Upper lobe of right lung (tissue), 1 donor: ENCODE results near the gene MYH8. TPM values are rescaled to one million over a fixed set of nuclear protein-coding genes. Genes with fewer than 3 reads are reported as not detected.

Experiments
- ATAC-seq: fragments of 200-7000 bp; cut with Tn5 transposase; one replicate; pipeline ENCODE4 v1.9.1; 2020; ENCODE audit warnings: mild to moderate bottlenecking, moderate library complexity
- DNase-seq: peaks from one replicate; pipeline ENCODE4 v3.0.0-alpha.2; 2020
- H3K27ac ChIP-seq: fragments of 200-600 bp; one replicate; pipeline ENCODE4 v1.8.0; 2022
- H3K27me3 ChIP-seq: fragments of 200-600 bp; one replicate; pipeline ENCODE4 v1.8.0; 2022; ENCODE audit warnings: mild to moderate bottlenecking
- H3K36me3 ChIP-seq: fragments of 200-600 bp; one replicate; pipeline ENCODE4 v1.8.0; 2022
- H3K4me1 ChIP-seq: fragments of 200-600 bp; one replicate; pipeline ENCODE4 v1.8.0; 2022
- H3K4me3 ChIP-seq: fragments of 200-600 bp; one replicate; pipeline ENCODE4 v1.8.0; 2022; ENCODE audit warnings: mild to moderate bottlenecking
- H3K9me3 ChIP-seq: fragments of 200-600 bp; one replicate; pipeline ENCODE4 v1.8.0; 2022
- intact Hi-C: fragments of 100-400 bp; cut with DNase I; formaldehyde crosslinking; loops from one replicate; pipeline ENCODE4 v1.11.0; 2022
- total RNA-seq: library from RNA; stranded (reverse); fragmentation: NEBNext Ultra II Directional; extraction: Animal tissue kit (Norgen Biotek cat#: 25700); gene quantifications from one replicate; pipeline ENCODE4 v1.2.1, GENCODE V29; 2021
- TF ChIP-seq, protein P1 (sequence below): fragments of 200-600 bp; IDR thresholded peaks from one replicate; pipeline ENCODE4 v1.8.0; 2022; ENCODE audit warnings: antibody characterized with exemption
- donor health status: DM: no; HTN: yes; CAD: no; lungs with severe emphysema.

MYH8 gene
- total RNA-seq, 1 donor from 2014 or later, result not detected

DNA sequence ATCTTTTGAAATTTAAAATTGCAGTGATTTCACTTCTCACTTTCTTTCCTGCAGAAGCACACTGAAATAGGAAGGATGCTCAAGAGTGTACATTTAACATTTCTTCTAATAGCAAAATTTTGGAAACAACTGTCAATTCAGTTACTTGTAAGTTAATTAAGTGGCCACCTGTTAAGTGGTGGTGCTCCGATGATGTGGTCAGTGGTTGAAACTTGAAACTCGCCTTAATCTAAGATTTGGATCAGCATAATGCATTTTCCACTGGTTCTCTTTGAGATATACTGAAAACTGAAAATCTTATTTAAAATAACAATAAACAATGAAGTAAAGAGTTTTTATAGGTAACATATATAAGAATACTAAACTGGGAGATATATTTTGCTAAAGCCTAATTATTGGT is 7.0 kb upstream of the MYH8 start:
- intact Hi-C loops, result no loop called here

DNA sequence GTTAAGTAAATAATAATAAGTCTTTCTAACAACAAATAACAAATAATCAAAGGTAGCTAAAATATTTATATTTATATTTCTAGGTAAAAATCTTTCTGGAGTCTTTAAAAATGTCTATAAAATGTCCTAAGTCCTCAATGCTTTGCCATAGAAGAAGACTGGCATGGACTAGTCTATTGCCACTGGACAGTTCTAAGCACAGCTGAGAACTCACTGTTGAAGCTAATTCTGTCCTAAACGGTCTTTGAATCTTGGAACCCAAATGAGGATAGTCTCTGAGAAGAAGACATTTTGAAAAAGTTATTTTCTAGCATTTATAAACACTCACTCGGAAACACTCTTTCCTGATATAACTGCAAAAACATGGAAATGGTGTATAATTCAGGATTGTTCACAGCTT is 539 bp downstream of the MYH8 start:
- intact Hi-C loops, result no loop called here
- Histone ChIP-seq H3K9me3 (no peaks in the 10 kb centered on the region), H3K27me3 (no peaks in the 10 kb centered on the region), H3K4me3 (no peak overlapping the region), H3K36me3 (no peaks in the 10 kb centered on the region), H3K27ac (no peak overlapping the region), H3K4me1 (no peaks in the 10 kb centered on the region)
- DNase-seq, result no peak
- ATAC-seq, result no peak
- TF ChIP-seq, protein P1, sequence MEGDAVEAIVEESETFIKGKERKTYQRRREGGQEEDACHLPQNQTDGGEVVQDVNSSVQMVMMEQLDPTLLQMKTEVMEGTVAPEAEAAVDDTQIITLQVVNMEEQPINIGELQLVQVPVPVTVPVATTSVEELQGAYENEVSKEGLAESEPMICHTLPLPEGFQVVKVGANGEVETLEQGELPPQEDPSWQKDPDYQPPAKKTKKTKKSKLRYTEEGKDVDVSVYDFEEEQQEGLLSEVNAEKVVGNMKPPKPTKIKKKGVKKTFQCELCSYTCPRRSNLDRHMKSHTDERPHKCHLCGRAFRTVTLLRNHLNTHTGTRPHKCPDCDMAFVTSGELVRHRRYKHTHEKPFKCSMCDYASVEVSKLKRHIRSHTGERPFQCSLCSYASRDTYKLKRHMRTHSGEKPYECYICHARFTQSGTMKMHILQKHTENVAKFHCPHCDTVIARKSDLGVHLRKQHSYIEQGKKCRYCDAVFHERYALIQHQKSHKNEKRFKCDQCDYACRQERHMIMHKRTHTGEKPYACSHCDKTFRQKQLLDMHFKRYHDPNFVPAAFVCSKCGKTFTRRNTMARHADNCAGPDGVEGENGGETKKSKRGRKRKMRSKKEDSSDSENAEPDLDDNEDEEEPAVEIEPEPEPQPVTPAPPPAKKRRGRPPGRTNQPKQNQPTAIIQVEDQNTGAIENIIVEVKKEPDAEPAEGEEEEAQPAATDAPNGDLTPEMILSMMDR, result no peak

More for the DNA sequence above, 7.0 kb upstream of the MYH8 start:
- H3K27me3 ChIP-seq, result no peaks in the 10 kb centered on the region
- ATAC-seq (no peak), DNase-seq (no peak)
- TF ChIP-seq, protein P1, result no peak
- no peak overlapping the region for H3K27ac ChIP-seq
- no peaks in the 10 kb centered on the region for H3K36me3 ChIP-seq
- H3K4me1 ChIP-seq, result no peaks in the 10 kb centered on the region
- no peak overlapping the region for H3K4me3 ChIP-seq
- H3K9me3 ChIP-seq, result no peaks in the 10 kb centered on the region

DNA sequence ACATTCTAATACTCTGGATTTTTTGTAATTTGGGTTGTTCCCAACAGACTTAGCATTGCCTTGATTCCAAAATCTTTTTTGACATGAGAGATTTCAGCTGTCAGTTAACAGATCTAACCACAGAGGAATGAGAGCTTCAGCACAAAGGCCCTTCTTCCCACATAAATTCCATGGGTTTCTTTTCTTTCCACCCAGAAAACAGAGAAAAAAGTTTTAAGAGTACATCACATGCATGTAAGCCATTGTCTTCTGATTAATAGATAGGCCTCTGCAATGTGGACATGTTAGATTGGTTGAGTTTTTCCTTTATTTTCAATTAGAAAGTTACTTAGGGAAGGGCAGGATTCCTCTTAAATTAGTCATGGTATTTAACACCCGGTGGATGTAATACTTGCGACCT is 939 bp downstream of the MYH8 start:
- no peaks in the 10 kb centered on the region for H3K36me3 ChIP-seq
- no peaks in the 10 kb centered on the region for H3K9me3 ChIP-seq
- ATAC-seq (no peak), DNase-seq (no peak)
- H3K27ac ChIP-seq, result no peak overlapping the region
- TF ChIP-seq, protein P1, result no peak
- no peaks in the 10 kb centered on the region for H3K4me1 ChIP-seq
- intact Hi-C loops, result no loop called here
- H3K4me3 ChIP-seq, result no peak overlapping the region
- no peaks in the 10 kb centered on the region for H3K27me3 ChIP-seq

DNA sequence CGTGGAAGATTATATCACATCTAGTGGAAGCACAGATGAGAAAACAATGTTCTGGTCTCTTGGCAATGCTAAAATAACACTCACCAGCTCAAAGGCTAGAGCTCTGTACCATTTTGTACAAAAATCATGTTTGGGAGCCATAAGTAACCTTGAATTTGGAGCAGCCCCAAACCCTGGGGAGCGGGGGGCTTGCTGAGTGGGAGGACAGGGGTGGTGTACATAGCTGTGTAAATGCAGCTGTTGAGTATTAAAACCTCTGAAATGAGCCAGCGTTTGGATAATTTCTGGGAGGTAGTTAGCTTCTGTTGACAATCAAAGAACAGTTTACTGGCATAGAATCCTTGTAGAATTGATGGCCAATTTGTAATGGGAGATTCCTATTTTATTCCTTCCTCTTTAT is 4.3 kb downstream of the MYH8 start:
- TF ChIP-seq, protein P1, result no peak
- intact Hi-C loops, result no loop called here
- DNase-seq, result no peak
- Histone ChIP-seq H3K27me3 (no peaks in the 10 kb centered on the region), H3K27ac (no peak overlapping the region), H3K4me3 (no peak overlapping the region), H3K4me1 (no peaks in the 10 kb centered on the region), H3K36me3 (no peaks in the 10 kb centered on the region), H3K9me3 (no peaks in the 10 kb centered on the region)
- no peak for ATAC-seq

DNA sequence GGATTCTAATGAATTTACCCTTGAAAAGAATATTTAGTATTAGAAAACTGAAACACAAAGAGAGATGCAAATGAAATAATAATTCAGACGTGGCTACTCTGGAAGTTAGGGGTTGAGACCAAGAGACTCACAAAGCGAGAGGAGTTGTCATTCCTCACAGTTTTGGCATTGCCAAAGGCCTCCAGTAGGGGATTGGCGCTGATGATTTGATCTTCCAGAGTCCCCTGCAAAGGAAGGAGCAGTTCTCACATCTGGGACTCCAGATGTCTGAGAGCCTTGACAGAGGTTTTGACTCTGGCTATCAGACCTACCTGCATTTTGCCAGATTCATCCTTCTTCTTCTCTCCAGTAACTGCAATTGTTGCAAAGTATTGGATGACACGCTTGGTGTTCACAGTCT is 6.6 kb downstream of the MYH8 start:
- no peak overlapping the region for H3K27ac ChIP-seq
- intact Hi-C loops, result no loop called here
- no peaks in the 10 kb centered on the region for H3K4me1 ChIP-seq
- no peaks in the 10 kb centered on the region for H3K27me3 ChIP-seq
- no peaks in the 10 kb centered on the region for H3K9me3 ChIP-seq
- ATAC-seq, result no peak
- no peak for DNase-seq
- no peak overlapping the region for H3K4me3 ChIP-seq
- TF ChIP-seq, protein P1, result no peak
- H3K36me3 ChIP-seq, result no peaks in the 10 kb centered on the region

DNA sequence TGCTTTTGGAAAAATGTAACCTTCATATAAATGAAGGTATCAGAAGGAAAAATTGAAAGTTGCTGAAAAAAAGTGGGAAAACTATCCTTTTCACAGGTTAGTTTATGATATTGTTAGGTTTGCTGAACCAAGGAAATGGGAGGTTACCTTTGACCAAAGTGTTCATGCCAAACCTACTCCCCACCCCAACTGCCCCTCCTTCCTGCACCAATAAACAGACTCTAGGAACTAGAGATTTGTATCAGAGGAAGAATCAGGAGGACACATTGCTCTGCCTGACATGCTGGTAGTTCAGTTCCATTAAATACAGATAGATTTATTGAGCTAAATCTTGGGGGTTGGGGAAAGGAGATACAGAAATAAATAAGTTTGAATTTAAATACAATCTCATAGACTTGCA is 18.2 kb downstream of the MYH8 start:
- no peak for ATAC-seq
- intact Hi-C loops, result no loop called here

More for the DNA sequence above, 18.2 kb downstream of the MYH8 start:
- no peaks in the 10 kb centered on the region for H3K9me3 ChIP-seq
- DNase-seq, result no peak
- H3K4me1 ChIP-seq, result no peaks in the 10 kb centered on the region
- H3K36me3 ChIP-seq, result no peaks in the 10 kb centered on the region
- TF ChIP-seq, protein P1, result no peak
- no peaks in the 10 kb centered on the region for H3K27me3 ChIP-seq
- H3K4me3 ChIP-seq, result no peak overlapping the region
- H3K27ac ChIP-seq, result no peak overlapping the region
